Measurements from ENCODE around the gene GPR137.

GPR137 gene

GRCh38 chr11:64284048-64284961 is 1.3 kb upstream of the GPR137 start, which contains the start of gene BAD:
Gene BAD (minus strand): TSS chr11:64284665. CDS start chr11:64284368, 297 bp downstream.
- in situ Hi-C loops (cut with HindIII; ENCODE audit: low sequenced_read_pairs), result no loop called here

GRCh38 chr11:64285885-64286800 is 495 bp downstream of the GPR137 start:
- in situ Hi-C loops (cut with HindIII; ENCODE audit: low sequenced_read_pairs), result no loop called here

GRCh38 chr11:64286801-64287159 is 1.1 kb downstream of the GPR137 start:
- in situ Hi-C loops (cut with HindIII; ENCODE audit: low sequenced_read_pairs), result no loop called here

GRCh38 chr11:64287676-64288352 is 2.2 kb downstream of the GPR137 start:
- in situ Hi-C loops (cut with HindIII; ENCODE audit: low sequenced_read_pairs), result no loop called here

GRCh38 chr11:64288353-64288750 is 2.7 kb downstream of the GPR137 start:
- in situ Hi-C loops (cut with HindIII; ENCODE audit: low sequenced_read_pairs), result no loop called here

- in situ Hi-C loops (cut with HindIII; ENCODE audit: low sequenced_read_pairs), result no loop called here
Observed at GRCh38 chr11:64289002-64289564, 3.4 kb downstream of the GPR137 start.

- in situ Hi-C loops (cut with HindIII; ENCODE audit: low sequenced_read_pairs), result no loop called here
Observed at GRCh38 chr11:64290352-64291261, 5.0 kb downstream of the GPR137 start.

- in situ Hi-C loops (cut with HindIII; ENCODE audit: low sequenced_read_pairs), result no loop called here
Observed at GRCh38 chr11:64291262-64291751, 5.7 kb downstream of the GPR137 start, which contains the start of gene KCNK4. Gene KCNK4 (plus strand): TSS chr11:64291302. CDS start chr11:64293019, 1,717 bp downstream.

GRCh38 chr11:64291752-64292459 is 6.3 kb downstream of the GPR137 start:
- in situ Hi-C loops (cut with HindIII; ENCODE audit: low sequenced_read_pairs), result no loop called here

- in situ Hi-C loops (cut with HindIII; ENCODE audit: low sequenced_read_pairs), result no loop called here
Observed at GRCh38 chr11:64292460-64293254, 7.0 kb downstream of the GPR137 start.

- in situ Hi-C loops (cut with HindIII; ENCODE audit: low sequenced_read_pairs), result no loop called here
Observed at GRCh38 chr11:64294774-64295173, 9.1 kb downstream of the GPR137 start.

- in situ Hi-C loops (cut with HindIII; ENCODE audit: low sequenced_read_pairs), result no loop called here
Observed at GRCh38 chr11:64295760-64296159, 10.1 kb downstream of the GPR137 start.

GRCh38 chr11:64296236-64296635 is 10.6 kb downstream of the GPR137 start:
- in situ Hi-C loops (cut with HindIII; ENCODE audit: low sequenced_read_pairs), result no loop called here

- in situ Hi-C loops (cut with HindIII; ENCODE audit: low sequenced_read_pairs), result no loop called here
Observed at GRCh38 chr11:64296830-64297698, 11.4 kb downstream of the GPR137 start.

- in situ Hi-C loops (cut with HindIII; ENCODE audit: low sequenced_read_pairs), result no loop called here
Observed at GRCh38 chr11:64297699-64298358, 12.2 kb downstream of the GPR137 start.

All from DLD1 (cell line).